Muscle of back (tissue), 11 donors: ENCODE data around the gene IGSF3. TPM values are rescaled to one million over a fixed set of nuclear protein-coding genes. Genes with fewer than 3 reads are reported as not detected.
A peak's percentile ranks its signal among the peaks of the same experiment; 100 is the strongest.
"Not testable (repeated sequence)": the region's sequence is repeated elsewhere in the genome, so short reads cannot be mapped to it uniquely, and the experiment has no call there.

Source experiments
- DNase-seq, 3 donors: peaks; one replicate each; pipeline versions ENCODE4 v3.0.0 to v3.0.0-alpha.2; 2013
- polyA plus RNA-seq, 10 donors: library from polyadenylated mRNA; unstranded; fragments of 120-200 nt; gene quantifications; one replicate each; pipeline ENCODE4 v1.2.1, GENCODE V29; 2013; ENCODE audit not compliant: insufficient read length in 10 of 10

Gene IGSF3
- polyA plus RNA-seq, 10 donors = 15.4 to 52.1 (median 29.9) TPM

GRCh38 chr1:116579259-116579875 is 88.2 kb downstream of the IGSF3 start:
- DNase-seq = no peak

- DNase-seq = peak in 1 of 3 donors; percentile 62
Measured at GRCh38 chr1:116578581-116578980, 89.0 kb downstream of the IGSF3 start.

GRCh38 chr1:116577759-116578314 is 89.7 kb downstream of the IGSF3 start:
- DNase-seq = no peak

GRCh38 chr1:116574581-116575291 is 92.8 kb downstream of the IGSF3 start:
- peak; percentile 74 to 88 (median 81) for DNase-seq

GRCh38 chr1:116573431-116574095 is 94.0 kb downstream of the IGSF3 start:
- no peak for DNase-seq

GRCh38 chr1:116572771-116573430 is 94.6 kb downstream of the IGSF3 start:
- DNase-seq = no peak

- no peak for DNase-seq
Measured at GRCh38 chr1:116572099-116572498, 95.4 kb downstream of the IGSF3 start.

GRCh38 chr1:116571215-116571919 is 96.2 kb downstream of the IGSF3 start:
- no peak for DNase-seq

GRCh38 chr1:116570358-116571214 is 96.9 kb downstream of the IGSF3 start, which contains the start of gene CD58:
Gene CD58, minus strand, starts transcription at chr1:116571026. Its CDS starts 54 bp downstream, at chr1:116570972.
- DNase-seq = peak; percentile 69 to 95 (median 88)

- no peak for DNase-seq
Measured at GRCh38 chr1:116569776-116570357, 97.7 kb downstream of the IGSF3 start.

GRCh38 chr1:116569381-116569670 is 98.2 kb downstream of the IGSF3 start:
- DNase-seq = no peak

GRCh38 chr1:116568662-116569380 is 98.7 kb downstream of the IGSF3 start:
- no peak for DNase-seq

GRCh38 chr1:116567790-116568661 is 99.5 kb downstream of the IGSF3 start:
- DNase-seq = no peak

GRCh38 chr1:116565222-116565621 is 102.3 kb downstream of the IGSF3 start:
- no peak for DNase-seq

- DNase-seq = no peak
Measured at GRCh38 chr1:116564426-116564825, 103.1 kb downstream of the IGSF3 start.

GRCh38 chr1:116562465-116562864 is 105.1 kb downstream of the IGSF3 start:
- not testable (repeated sequence) for DNase-seq

- no peak for DNase-seq
Measured at GRCh38 chr1:116561563-116561962, 106.0 kb downstream of the IGSF3 start.
